Loucy (cell line): Measurements from ENCODE around the gene CFAP210.
"Not testable (repeated sequence)": the region's sequence is repeated elsewhere in the genome, so short reads cannot be mapped to it uniquely, and the experiment has no call there.

Experiments used
- EZH2phosphoT487 ChIP-seq: fragments of 200-600 bp; IDR thresholded peaks from 2 replicates; pipeline ENCODE4 v1.6.1; 2018; ENCODE audit warnings: antibody characterized with exemption, mild to moderate bottlenecking, moderate library complexity, borderline replicate concordance
- TF ChIP-seq, protein P1 (sequence below): fragments of 200-600 bp; sonication (generic); conservative IDR thresholded peaks from 2 replicates; pipeline ENCODE4 v1.5.1; 2014; ENCODE audit warnings: mild to moderate bottlenecking, antibody characterized with exemption, low read length

DNA sequence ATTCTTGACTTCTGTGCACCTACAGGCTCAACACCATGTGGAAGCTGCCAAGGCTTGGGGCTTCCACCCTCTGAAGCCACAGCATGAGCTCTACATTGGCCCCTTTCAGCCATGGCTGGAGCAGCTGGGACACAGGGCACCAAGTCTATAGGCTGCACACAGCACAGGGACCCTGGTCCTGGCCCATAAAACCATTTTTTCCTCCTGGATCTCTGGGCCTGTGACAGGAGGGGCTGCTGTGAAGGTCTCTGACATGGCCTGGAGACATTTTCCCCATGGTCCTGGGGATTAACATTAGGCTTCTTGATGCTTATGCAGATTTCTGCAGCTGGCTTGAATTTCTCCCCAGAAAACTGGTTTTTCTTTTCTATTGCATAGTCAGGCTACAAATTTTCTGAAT, 6.3 kb downstream of the CFAP210 start:
- TF ChIP-seq, protein P1, sequence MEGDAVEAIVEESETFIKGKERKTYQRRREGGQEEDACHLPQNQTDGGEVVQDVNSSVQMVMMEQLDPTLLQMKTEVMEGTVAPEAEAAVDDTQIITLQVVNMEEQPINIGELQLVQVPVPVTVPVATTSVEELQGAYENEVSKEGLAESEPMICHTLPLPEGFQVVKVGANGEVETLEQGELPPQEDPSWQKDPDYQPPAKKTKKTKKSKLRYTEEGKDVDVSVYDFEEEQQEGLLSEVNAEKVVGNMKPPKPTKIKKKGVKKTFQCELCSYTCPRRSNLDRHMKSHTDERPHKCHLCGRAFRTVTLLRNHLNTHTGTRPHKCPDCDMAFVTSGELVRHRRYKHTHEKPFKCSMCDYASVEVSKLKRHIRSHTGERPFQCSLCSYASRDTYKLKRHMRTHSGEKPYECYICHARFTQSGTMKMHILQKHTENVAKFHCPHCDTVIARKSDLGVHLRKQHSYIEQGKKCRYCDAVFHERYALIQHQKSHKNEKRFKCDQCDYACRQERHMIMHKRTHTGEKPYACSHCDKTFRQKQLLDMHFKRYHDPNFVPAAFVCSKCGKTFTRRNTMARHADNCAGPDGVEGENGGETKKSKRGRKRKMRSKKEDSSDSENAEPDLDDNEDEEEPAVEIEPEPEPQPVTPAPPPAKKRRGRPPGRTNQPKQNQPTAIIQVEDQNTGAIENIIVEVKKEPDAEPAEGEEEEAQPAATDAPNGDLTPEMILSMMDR: not testable (repeated sequence)
- TF ChIP-seq EZH2phosphoT487: not testable (repeated sequence)
